K562 (cell line): ENCODE results near the gene CPM. TPM values are rescaled to one million over a fixed set of nuclear protein-coding genes. Genes with fewer than 3 reads are reported as not detected.
A peak's percentile ranks its signal among the peaks of the same experiment; 100 is the strongest.

Source experiments
- CBX8 ChIP-seq: fragments of 200-600 bp; sonication (generic); IDR thresholded peaks from 2 replicates; pipeline ENCODE4 v1.6.1; 2012; ENCODE audit warnings: borderline replicate concordance, mixed run types, low read depth, mild to moderate bottlenecking, moderate library complexity, mixed read lengths, low read length, control low read depth, inconsistent platforms; ENCODE audit not compliant: poor library complexity, severe bottlenecking; ENCODE audit errors: extremely low read depth
- ESRRB ChIP-seq: fragments of 250-450 bp; sonication (Bioruptor Pico); IDR thresholded peaks from 2 replicates; pipeline ENCODE4 v1.5.0; 2020; ENCODE audit warnings: mild to moderate bottlenecking, moderate library complexity, borderline replicate concordance
- FOXK1 ChIP-seq: sonication (generic); formaldehyde crosslinking; IDR thresholded peaks from 2 replicates; pipeline ENCODE4 v1.8.0; 2022; ENCODE audit warnings: missing genetic modification reagents, mild to moderate bottlenecking, borderline replicate concordance
- FOXP4 ChIP-seq: sonication (generic); formaldehyde crosslinking; IDR thresholded peaks from 2 replicates; pipeline ENCODE4 v1.8.0; 2022; ENCODE audit warnings: mild to moderate bottlenecking, missing genetic modification reagents, borderline replicate concordance
- LEF1 ChIP-seq: fragments of 450-650 bp; IDR thresholded peaks from 2 replicates; pipeline ENCODE4 v1.6.1; 2016; ENCODE audit warnings: mild to moderate bottlenecking
- MAFG ChIP-seq: fragments of 450-650 bp; conservative IDR thresholded peaks from 2 replicates; pipeline ENCODE4 v1.6.1; 2016; ENCODE audit warnings: missing genetic modification characterization, missing compliant biosample characterization
- NFRKB ChIP-seq: fragments of 450-650 bp; IDR thresholded peaks from 2 replicates; pipeline ENCODE4 v1.6.1; 2016; ENCODE audit warnings: low read depth
- POLR2G ChIP-seq: fragments of 200-400 bp; formaldehyde crosslinking; IDR thresholded peaks from 2 replicates; pipeline ENCODE4 v1.6.1; 2017; ENCODE audit warnings: low read depth, mild to moderate bottlenecking, antibody characterized with exemption, low read length, moderate library complexity
- PTRF ChIP-seq: fragments of 450-650 bp; IDR thresholded peaks from 2 replicates; pipeline ENCODE4 v1.6.1; 2016; ENCODE audit warnings: mild to moderate bottlenecking, missing genetic modification characterization, missing compliant biosample characterization
- STAT5A ChIP-seq: IDR thresholded peaks from 2 replicates; pipeline ENCODE4 v1.6.1; 2012; ENCODE audit warnings: low read length, inconsistent platforms, borderline replicate concordance
- SUPT5H ChIP-seq: fragments of 450-650 bp; IDR thresholded peaks from 2 replicates; pipeline ENCODE4 v1.6.1; 2016
- TAL1 ChIP-seq: fragments of 450-650 bp; IDR thresholded peaks from 2 replicates; pipeline ENCODE4 v1.6.1; 2016; ENCODE audit warnings: mild to moderate bottlenecking
- TOE1 ChIP-seq, 2 experiments: fragments of 450-650 bp in 1 of 2; sonication (generic) in 1 of 2; formaldehyde crosslinking in 1 of 2; IDR thresholded peaks; 2 replicates each; pipeline versions ENCODE4 v1.7.1 to v1.8.0; 2016 to 2022; ENCODE audit warnings: borderline replicate concordance in 2 of 2, mild to moderate bottlenecking in 2 of 2, antibody characterized with exemption in 1 of 2, inconsistent platforms in 1 of 2, low read depth in 1 of 2, missing genetic modification reagents in 1 of 2, moderate library complexity in 1 of 2
- ZNF324 ChIP-seq: fragments of 250-450 bp; sonication (Bioruptor Pico); IDR thresholded peaks from 2 replicates; pipeline ENCODE4 v1.4.0; 2020; ENCODE audit warnings: mild to moderate bottlenecking
- ZNF445 ChIP-seq: fragments of 250-450 bp; sonication (Bioruptor Pico); IDR thresholded peaks from 2 replicates; pipeline ENCODE4 v1.4.0; 2020; ENCODE audit warnings: low read depth, mild to moderate bottlenecking, moderate library complexity
- ZNF512 ChIP-seq: IDR thresholded peaks from 2 replicates; pipeline ENCODE4 v1.6.1; 2016; ENCODE audit warnings: missing genetic modification characterization, missing compliant biosample characterization
- ZNF589 ChIP-seq: fragments of 200-800 bp; sonication (Bioruptor generic); IDR thresholded peaks from 2 replicates; pipeline ENCODE4 v1.6.1; 2016; ENCODE audit warnings: low read depth, missing genetic modification characterization, missing compliant biosample characterization
- ZNF644 ChIP-seq: fragments of 200-800 bp; sonication (Bioruptor generic); IDR thresholded peaks from 2 replicates; pipeline ENCODE4 v1.6.1; 2016; ENCODE audit warnings: low read depth, missing genetic modification characterization, missing compliant biosample characterization
- ZNF75A ChIP-seq: fragments of 450-650 bp; formaldehyde crosslinking; IDR thresholded peaks from 2 replicates; pipeline ENCODE4 v1.4.0; 2020; ENCODE audit warnings: mild to moderate bottlenecking
- polyA plus RNA-seq, 8 experiments: library from polyadenylated mRNA; depleted of rRNA in 4 of 8; stranded (reverse) in 5 of 8; unstranded in 3 of 8; fragments of >200 nt; fragmentation: Nextera tagmentation in 2 of 8; fragmentation: Illumina TruSeq in 1 of 8; extraction: Ambion mirVana in 2 of 8; extraction: Trizol in 1 of 8; gene quantifications; 2 replicates each; pipeline versions ENCODE4 v1.2.1 to v1.2.3, GENCODE V29; 2011 to 2014; ENCODE audit warnings: inconsistent platforms in 1 of 8, missing spikeins in 1 of 8
- total RNA-seq, 7 experiments: library from RNA; depleted of rRNA in 6 of 7; stranded (reverse); fragments of >200 nt in 6 of 7; fragmentation: Illumina TruSeq in 2 of 7; extraction: Trizol in 2 of 7; gene quantifications; 2 replicates each; pipeline versions ENCODE4 v1.2.1 to v1.2.3, GENCODE V29; 2011 to 2021; ENCODE audit warnings: low replicate concordance in 1 of 7
- TF ChIP-seq, protein P1 (sequence below): fragments of 200-400 bp; formaldehyde crosslinking; IDR thresholded peaks from 2 replicates; pipeline ENCODE4 v1.6.1; 2017; ENCODE audit warnings: mild to moderate bottlenecking, low read depth, low read length, moderate library complexity

The CPM gene
- total and polyA plus RNA-seq, 9 of the 15 experiments (the other 6 are each of a cell fraction or from before 2014, with no cell fraction given) = 0.31 TPM; not detected in 8

GRCh38 chr12:68807576-68808387 is 125.2 kb downstream of the CPM start, which contains the start of gene MDM2 (continued):
- TF ChIP-seq, protein P1, sequence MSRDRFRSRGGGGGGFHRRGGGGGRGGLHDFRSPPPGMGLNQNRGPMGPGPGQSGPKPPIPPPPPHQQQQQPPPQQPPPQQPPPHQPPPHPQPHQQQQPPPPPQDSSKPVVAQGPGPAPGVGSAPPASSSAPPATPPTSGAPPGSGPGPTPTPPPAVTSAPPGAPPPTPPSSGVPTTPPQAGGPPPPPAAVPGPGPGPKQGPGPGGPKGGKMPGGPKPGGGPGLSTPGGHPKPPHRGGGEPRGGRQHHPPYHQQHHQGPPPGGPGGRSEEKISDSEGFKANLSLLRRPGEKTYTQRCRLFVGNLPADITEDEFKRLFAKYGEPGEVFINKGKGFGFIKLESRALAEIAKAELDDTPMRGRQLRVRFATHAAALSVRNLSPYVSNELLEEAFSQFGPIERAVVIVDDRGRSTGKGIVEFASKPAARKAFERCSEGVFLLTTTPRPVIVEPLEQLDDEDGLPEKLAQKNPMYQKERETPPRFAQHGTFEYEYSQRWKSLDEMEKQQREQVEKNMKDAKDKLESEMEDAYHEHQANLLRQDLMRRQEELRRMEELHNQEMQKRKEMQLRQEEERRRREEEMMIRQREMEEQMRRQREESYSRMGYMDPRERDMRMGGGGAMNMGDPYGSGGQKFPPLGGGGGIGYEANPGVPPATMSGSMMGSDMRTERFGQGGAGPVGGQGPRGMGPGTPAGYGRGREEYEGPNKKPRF = peak; percentile 63; the same call in 1 of the 2 replicates
- TF ChIP-seq ZNF644 (tag) = no peak
- no peak for TF ChIP-seq TAL1
- TF ChIP-seq FOXP4 (CRISPR knock-in tag) = 0 out of 2 replicates have a peak, but pooled peaks have one; percentile 34
- no peak for TF ChIP-seq PTRF
- TF ChIP-seq FOXK1 (CRISPR knock-in tag) = peak; percentile 63; the same call in 1 of the 2 replicates
- no peak for TF ChIP-seq CBX8
- TF ChIP-seq ZNF589 = peak; percentile 72
- TF ChIP-seq ZNF512 (tag) = no peak
- TF ChIP-seq STAT5A = no peak
- no peak for TF ChIP-seq ZNF445 (CRISPR knock-in tag)
- peak; percentile 96 for TF ChIP-seq POLR2G
- peak; percentile 68 for TF ChIP-seq LEF1
- TF ChIP-seq TOE1 (IDR thresholded peaks at IDR 0.05; ENCODE audit: borderline replicate concordance) = peak; percentile 17; the same call in 1 of the 2 replicates
- TF ChIP-seq TOE1 (CRISPR knock-in tag; IDR thresholded peaks at IDR 0.05; ENCODE audit: borderline replicate concordance, low read depth) = no peak
- TF ChIP-seq ESRRB (CRISPR knock-in tag) = no peak
- no peak for TF ChIP-seq MAFG (tag)
- TF ChIP-seq ZNF324 (CRISPR knock-in tag) = no peak
- TF ChIP-seq NFRKB = peak; percentile 79
- TF ChIP-seq ZNF75A (CRISPR knock-in tag) = no peak
- TF ChIP-seq SUPT5H = peak; percentile 88
